Measurements from ENCODE around the gene FGF22. TPM values are rescaled to one million over a fixed set of nuclear protein-coding genes. Genes with fewer than 3 reads are reported as not detected.

FGF22 gene
- total RNA-seq, 2 experiments from 2014 or later: 0.48 TPM; not detected in 1

GRCh38 chr19:688214-688613 is 48.5 kb downstream of the FGF22 start:
- CTCF ChIA-PET (ENCODE audit: unreplicated experiment): no interaction called here
- no peaks in the 10 kb centered on the region for H3K9me3 ChIP-seq (ENCODE audit: low read length)

GRCh38 chr19:688992-689391 is 49.3 kb downstream of the FGF22 start:
- Histone ChIP-seq H3K27ac (ENCODE audit: low read depth, low read length, poor library complexity, severe bottlenecking) (no peak overlapping the region), H3K79me2 (ENCODE audit: insufficient read depth, low read depth, low read length) (no peaks in the 10 kb centered on the region), H3K4me3 (ENCODE audit: low read depth, low read length, poor library complexity, severe bottlenecking) (no peak overlapping the region), H3K36me3 (ENCODE audit: insufficient read depth, low read length) (no peaks in the 10 kb centered on the region), H3K9me3 (ENCODE audit: low read length) (no peaks in the 10 kb centered on the region), H3K9me2 (ENCODE audit: insufficient read depth, low read length) (no peaks in the 10 kb centered on the region), H2AFZ (ENCODE audit: low read length) (no peak overlapping the region), H4K20me1 (ENCODE audit: insufficient read depth, low read length) (no peaks in the 10 kb centered on the region), H3K4me1 (ENCODE audit: insufficient read depth, low read length, poor library complexity, severe bottlenecking) (no peaks in the 10 kb centered on the region), H3K4me2 (ENCODE audit: low read length) (no peak overlapping the region)
- no peak for DNase-seq (ENCODE audit: low spot score)
- CTCF ChIA-PET (ENCODE audit: unreplicated experiment): no interaction called here
- TF ChIP-seq CTCF (conservative IDR thresholded peaks at IDR 0.05; ENCODE audit: low read length) (no peak), EZH2phosphoT487 (IDR thresholded peaks at IDR 0.05; ENCODE audit: borderline replicate concordance, low read depth, low read length) (no peak)
- BruUV-seq (replicated peaks): no TSS peak
- intact Hi-C loops (cut with micrococcal nuclease; ENCODE audit: unreplicated experiment): no loop called here
- POLR2A ChIA-PET: no interaction called here

More at GRCh38 chr19:688214-688613, 48.5 kb downstream of the FGF22 start:
- no peak overlapping the region for H2AFZ ChIP-seq (ENCODE audit: low read length)
- intact Hi-C loops (cut with micrococcal nuclease; ENCODE audit: unreplicated experiment): no loop called here
- no peak for TF ChIP-seq CTCF (conservative IDR thresholded peaks at IDR 0.05; ENCODE audit: low read length)
- no peak for TF ChIP-seq EZH2phosphoT487 (IDR thresholded peaks at IDR 0.05; ENCODE audit: borderline replicate concordance, low read depth, low read length)
- H3K27ac ChIP-seq (ENCODE audit: low read depth, low read length, poor library complexity, severe bottlenecking): no peak overlapping the region
- no peak for DNase-seq (ENCODE audit: low spot score)
- no peak overlapping the region for H3K4me2 ChIP-seq (ENCODE audit: low read length)
- H3K4me3 ChIP-seq (ENCODE audit: low read depth, low read length, poor library complexity, severe bottlenecking): no peak overlapping the region
- H3K9me2 ChIP-seq (ENCODE audit: insufficient read depth, low read length): no peaks in the 10 kb centered on the region
- H3K36me3 ChIP-seq (ENCODE audit: insufficient read depth, low read length): no peaks in the 10 kb centered on the region
- BruUV-seq (replicated peaks): no TSS peak
- H3K79me2 ChIP-seq (ENCODE audit: insufficient read depth, low read depth, low read length): no peaks in the 10 kb centered on the region
- no peaks in the 10 kb centered on the region for H3K4me1 ChIP-seq (ENCODE audit: insufficient read depth, low read length, poor library complexity, severe bottlenecking)
- no peaks in the 10 kb centered on the region for H4K20me1 ChIP-seq (ENCODE audit: insufficient read depth, low read length)
- POLR2A ChIA-PET: no interaction called here

GRCh38 chr19:690203-690602 is 50.5 kb downstream of the FGF22 start:
- no peaks in the 10 kb centered on the region for H3K4me1 ChIP-seq (ENCODE audit: insufficient read depth, low read length, poor library complexity, severe bottlenecking)
- POLR2A ChIA-PET: no interaction called here
- H3K9me3 ChIP-seq (ENCODE audit: low read length): no peaks in the 10 kb centered on the region
- CTCF ChIA-PET (ENCODE audit: unreplicated experiment): no interaction called here
- no TSS peak for BruUV-seq (replicated peaks)
- H4K20me1 ChIP-seq (ENCODE audit: insufficient read depth, low read length): no peaks in the 10 kb centered on the region
- no peaks in the 10 kb centered on the region for H3K9me2 ChIP-seq (ENCODE audit: insufficient read depth, low read length)
- no peak overlapping the region for H3K27ac ChIP-seq (ENCODE audit: low read depth, low read length, poor library complexity, severe bottlenecking)
- no peak overlapping the region for H3K4me3 ChIP-seq (ENCODE audit: low read depth, low read length, poor library complexity, severe bottlenecking)
- no peak overlapping the region for H3K4me2 ChIP-seq (ENCODE audit: low read length)
- intact Hi-C loops (cut with micrococcal nuclease; ENCODE audit: unreplicated experiment): no loop called here
- no peaks in the 10 kb centered on the region for H3K79me2 ChIP-seq (ENCODE audit: insufficient read depth, low read depth, low read length)
- H2AFZ ChIP-seq (ENCODE audit: low read length): no peak overlapping the region
- TF ChIP-seq CTCF (conservative IDR thresholded peaks at IDR 0.05; ENCODE audit: low read length): no peak
- TF ChIP-seq EZH2phosphoT487 (IDR thresholded peaks at IDR 0.05; ENCODE audit: borderline replicate concordance, low read depth, low read length): no peak
- H3K36me3 ChIP-seq (ENCODE audit: insufficient read depth, low read length): no peaks in the 10 kb centered on the region
- no peak for DNase-seq (ENCODE audit: low spot score)

Other genes starting within 250 kb of the FGF22 start
- gene C2CD4C, start 230.7 kb upstream of the FGF22 start, total RNA-seq (2014; rRNA removed; shearing (Covaris generic)): 0.16 and 0.67 TPM in 2 replicates
- gene C2CD4C, start 230.7 kb upstream of the FGF22 start, total RNA-seq (2022): 0.44 and 0.59 TPM in 2 replicates
- gene SHC2, start 178.8 kb upstream of the FGF22 start, total RNA-seq (2014; rRNA removed; shearing (Covaris generic)): 0.28 TPM in 1 of 2 replicates, not detected in the other
- 0.48 and 0.65 TPM in 2 replicates for gene SHC2, start 178.8 kb upstream of the FGF22 start, total RNA-seq (2022)
- gene MADCAM1, start 143.4 kb upstream of the FGF22 start, total RNA-seq (2014; rRNA removed; shearing (Covaris generic)): 0.26 and 0.69 TPM in 2 replicates
- gene MADCAM1, start 143.4 kb upstream of the FGF22 start, total RNA-seq (2022): 2.0 TPM in 2 replicates
- gene TPGS1, start 132.4 kb upstream of the FGF22 start, total RNA-seq (2014; rRNA removed; shearing (Covaris generic)): 17.2 and 25.6 TPM in 2 replicates
- 20.8 and 24.4 TPM in 2 replicates for gene TPGS1, start 132.4 kb upstream of the FGF22 start, total RNA-seq (2022)
- gene CDC34, start 108.1 kb upstream of the FGF22 start, total RNA-seq (2014; rRNA removed; shearing (Covaris generic)): 65.2 and 77.2 TPM in 2 replicates
- gene CDC34, start 108.1 kb upstream of the FGF22 start, total RNA-seq (2022): 58.0 and 58.2 TPM in 2 replicates
- gene GZMM, start 95.8 kb upstream of the FGF22 start, total RNA-seq (2014; rRNA removed; shearing (Covaris generic)): not detected in 2 replicates
- gene GZMM, start 95.8 kb upstream of the FGF22 start, total RNA-seq (2022): not detected in 2 replicates
- 158 and 180 TPM in 2 replicates for gene BSG, start 67.3 kb upstream of the FGF22 start, total RNA-seq (2014; rRNA removed; shearing (Covaris generic))
- gene BSG, start 67.3 kb upstream of the FGF22 start, total RNA-seq (2022): 189 and 197 TPM in 2 replicates
- gene HCN2, start 50.0 kb upstream of the FGF22 start, total RNA-seq (2014; rRNA removed; shearing (Covaris generic)): 0.05 and 0.06 TPM in 2 replicates
- gene HCN2, start 50.0 kb upstream of the FGF22 start, total RNA-seq (2022): 1.0 and 1.2 TPM in 2 replicates
- 50.0 and 65.5 TPM in 2 replicates for gene POLRMT, start 6.3 kb upstream of the FGF22 start, total RNA-seq (2014; rRNA removed; shearing (Covaris generic))
- 70.7 and 74.6 TPM in 2 replicates for gene POLRMT, start 6.3 kb upstream of the FGF22 start, total RNA-seq (2022)
- gene RNF126, start 23.3 kb downstream of the FGF22 start, total RNA-seq (2014; rRNA removed; shearing (Covaris generic)): 85.8 and 98.6 TPM in 2 replicates
- gene RNF126, start 23.3 kb downstream of the FGF22 start, total RNA-seq (2022): 104 and 106 TPM in 2 replicates
- gene FSTL3, start 36.5 kb downstream of the FGF22 start, total RNA-seq (2014; rRNA removed; shearing (Covaris generic)): 3.4 and 5.7 TPM in 2 replicates
- gene FSTL3, start 36.5 kb downstream of the FGF22 start, total RNA-seq (2022): 6.5 and 7.3 TPM in 2 replicates
- gene PRSS57, start 55.6 kb downstream of the FGF22 start, total RNA-seq (2014; rRNA removed; shearing (Covaris generic)): not detected in 2 replicates
- gene PRSS57, start 55.6 kb downstream of the FGF22 start, total RNA-seq (2022): not detected in 2 replicates
- 1.4 TPM in 1 of 2 replicates, not detected in the other for gene PALM, start 69.1 kb downstream of the FGF22 start, total RNA-seq (2014; rRNA removed; shearing (Covaris generic))
- 0.42 and 1.2 TPM in 2 replicates for gene PALM, start 69.1 kb downstream of the FGF22 start, total RNA-seq (2022)
- not detected in 2 replicates for gene MISP, start 111.2 kb downstream of the FGF22 start, total RNA-seq (2014; rRNA removed; shearing (Covaris generic))
- 0.23 TPM in 1 of 2 replicates, not detected in the other for gene MISP, start 111.2 kb downstream of the FGF22 start, total RNA-seq (2022)
- 284 and 315 TPM in 2 replicates for gene PTBP1, start 157.6 kb downstream of the FGF22 start, total RNA-seq (2014; rRNA removed; shearing (Covaris generic))
- gene PTBP1, start 157.6 kb downstream of the FGF22 start, total RNA-seq (2022): 468 and 479 TPM in 2 replicates
- not detected in 2 replicates for gene PLPPR3, start 182.1 kb downstream of the FGF22 start, total RNA-seq (2014; rRNA removed; shearing (Covaris generic))
- gene PLPPR3, start 182.1 kb downstream of the FGF22 start, total RNA-seq (2022): not detected in 2 replicates
- not detected in 2 replicates for gene AZU1, start 188.0 kb downstream of the FGF22 start, total RNA-seq (2014; rRNA removed; shearing (Covaris generic))
- not detected in 2 replicates for gene AZU1, start 188.0 kb downstream of the FGF22 start, total RNA-seq (2022)
- not detected in 2 replicates for gene PRTN3, start 201.1 kb downstream of the FGF22 start, total RNA-seq (2014; rRNA removed; shearing (Covaris generic))
- not detected in 2 replicates for gene PRTN3, start 201.1 kb downstream of the FGF22 start, total RNA-seq (2022)
- gene ELANE, start 212.4 kb downstream of the FGF22 start, total RNA-seq (2014; rRNA removed; shearing (Covaris generic)): not detected in 2 replicates
- not detected in 2 replicates for gene ELANE, start 212.4 kb downstream of the FGF22 start, total RNA-seq (2022)
- gene CFD, start 219.8 kb downstream of the FGF22 start, total RNA-seq (2014; rRNA removed; shearing (Covaris generic)): 0.35 TPM in 1 of 2 replicates, not detected in the other
- gene CFD, start 219.8 kb downstream of the FGF22 start, total RNA-seq (2022): not detected in 2 replicates

All from OCI-LY7 (cell line).